CD4-positive, CD25-positive, alpha-beta regulatory T cell (primary cell): ENCODE data around the gene PRICKLE2. TPM values are rescaled to one million over a fixed set of nuclear protein-coding genes. Genes with fewer than 3 reads are reported as not detected.

Source experiments
- ATAC-seq, 2 donors: fragments of 150-1000 bp; cut with Tn5 transposase; one replicate each; pipeline ENCODE4 v1.10.0; 2021; ENCODE audit warnings: low read depth in 2 of 2, moderate number of reproducible peaks in 2 of 2, moderate library complexity in 1 of 2
- DNase-seq, 3 donors: peaks; one replicate each; pipeline versions ENCODE4 v3.0.0 to v3.0.0-alpha.2; 2012 to 2022; ENCODE audit warnings: mixed read lengths in 1 of 3
- H3K27ac ChIP-seq: one replicate; pipeline ENCODE4 v1.7.0; 2013; ENCODE audit warnings: mild to moderate bottlenecking, low read length; ENCODE audit not compliant: insufficient read depth, poor library complexity, severe bottlenecking
- H3K27me3 ChIP-seq: one replicate; pipeline ENCODE4 v1.7.0; 2013; ENCODE audit warnings: low read length; ENCODE audit not compliant: control insufficient read depth, insufficient read depth
- H3K36me3 ChIP-seq: one replicate; pipeline ENCODE4 v1.7.0; 2013; ENCODE audit warnings: mild to moderate bottlenecking, low read length, moderate library complexity; ENCODE audit not compliant: control insufficient read depth, insufficient read depth
- H3K4me1 ChIP-seq: 2 replicates; pipeline ENCODE4 v1.7.0; 2013; ENCODE audit warnings: mild to moderate bottlenecking, low read length; ENCODE audit not compliant: insufficient read depth, control insufficient read depth, poor library complexity, severe bottlenecking
- H3K4me3 ChIP-seq: one replicate; pipeline ENCODE4 v1.7.0; 2013; ENCODE audit warnings: low read depth, mild to moderate bottlenecking, low read length, moderate library complexity
- H3K9me3 ChIP-seq, 2 experiments: 1 replicate in 1 of 2; 2 replicates in 1 of 2; pipeline ENCODE4 v1.7.0; 2013; ENCODE audit warnings: low read length in 2 of 2, mild to moderate bottlenecking in 1 of 2, moderate library complexity in 1 of 2; ENCODE audit not compliant: control insufficient read depth in 2 of 2
- H3K27ac Mint-ChIP-seq, 3 donors: one replicate each; pipeline ENCODE4 v1.8.0; 2020 to 2022; ENCODE audit warnings: mild to moderate bottlenecking in 3 of 3, mixed read lengths in 3 of 3, moderate library complexity in 2 of 3
- H3K27me3 Mint-ChIP-seq: one replicate; pipeline ENCODE4 v1.8.0; 2022; ENCODE audit warnings: mild to moderate bottlenecking, mixed read lengths
- H3K36me3 Mint-ChIP-seq: one replicate; pipeline ENCODE4 v1.8.0; 2020; ENCODE audit warnings: mixed read lengths
- H3K4me1 Mint-ChIP-seq, 4 donors: one replicate each; pipeline ENCODE4 v1.8.0; 2020 to 2022; ENCODE audit warnings: mixed read lengths in 4 of 4, mild to moderate bottlenecking in 1 of 4
- H3K4me3 Mint-ChIP-seq, 4 donors: one replicate each; pipeline ENCODE4 v1.8.0; 2020 to 2022; ENCODE audit warnings: mild to moderate bottlenecking in 4 of 4, mixed read lengths in 4 of 4, moderate library complexity in 3 of 4
- H3K9me3 Mint-ChIP-seq, 7 donors: one replicate each; pipeline ENCODE4 v1.8.0; 2020 to 2022; ENCODE audit warnings: mixed read lengths in 7 of 7, mild to moderate bottlenecking in 3 of 7, moderate library complexity in 2 of 7
- polyA plus RNA-seq, 4 donors: library from polyadenylated mRNA; unstranded; fragments of 300-500 nt; fragmentation: Illumina TruSeq; gene quantifications; one replicate each; pipeline ENCODE4 v1.2.3, GENCODE V29; 2021
- total RNA-seq: library from RNA; stranded (reverse); gene quantifications from one replicate; pipeline ENCODE4 v1.2.3, GENCODE V29; 2022

The PRICKLE2 gene
- total and polyA plus RNA-seq, 5 donors from 2014 or later, result 0.15 TPM; not detected in 4

GRCh38 chr3:64216274-64217147 lies 8.8 kb downstream of the PRICKLE2 start:
- Histone ChIP-seq H3K27ac (no peak overlapping the region), H3K27me3 (no peaks in the 10 kb centered on the region), H3K4me1 (no peaks in the 10 kb centered on the region), H3K9me3 (no peaks in the 10 kb centered on the region), H3K4me3 (no peak overlapping the region), H3K36me3 (no peaks in the 10 kb centered on the region)
- peaks cover 0 to 4% (median 0%) of the 10 kb centered on the region in 7 donors for H3K9me3 Mint-ChIP-seq
- H3K4me3 Mint-ChIP-seq, result no peak overlapping the region
- DNase-seq (no peak), ATAC-seq (no peak)
- H3K27ac Mint-ChIP-seq, result no peak overlapping the region
- peaks cover 9% of the 10 kb centered on the region for H3K27me3 Mint-ChIP-seq
- H3K4me1 Mint-ChIP-seq, result no peaks in the 10 kb centered on the region
- H3K36me3 Mint-ChIP-seq, result no peaks in the 10 kb centered on the region

DNA sequence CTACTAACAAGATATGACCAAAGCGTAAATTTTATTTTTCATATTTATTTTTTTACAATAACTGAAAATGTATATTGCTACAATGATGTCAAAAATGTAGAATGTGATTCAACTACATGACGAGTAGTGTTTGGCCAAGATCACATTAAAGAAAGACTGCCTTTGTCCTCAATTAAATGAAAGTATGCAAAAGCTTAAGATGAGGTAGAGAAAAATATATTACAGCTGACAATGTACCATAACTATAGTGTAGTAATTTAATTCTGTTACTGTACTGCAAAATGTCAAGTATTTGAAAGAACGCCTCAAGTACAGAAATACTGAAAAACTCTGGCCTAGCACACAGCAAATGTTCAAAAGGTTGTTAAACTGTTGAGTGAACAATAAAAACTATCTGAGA lies 9.7 kb downstream of the PRICKLE2 start:
- no peak overlapping the region for H3K27ac ChIP-seq
- no peaks in the 10 kb centered on the region for H3K9me3 ChIP-seq
- DNase-seq (no peak), ATAC-seq (no peak)
- no peaks in the 10 kb centered on the region for H3K36me3 ChIP-seq
- H3K27me3 Mint-ChIP-seq, result peaks cover 9% of the 10 kb centered on the region
- no peaks in the 10 kb centered on the region for H3K4me1 Mint-ChIP-seq
- H3K36me3 Mint-ChIP-seq, result no peaks in the 10 kb centered on the region
- H3K4me3 ChIP-seq, result no peak overlapping the region
- H3K27ac Mint-ChIP-seq, result no peak overlapping the region
- H3K9me3 Mint-ChIP-seq, result peaks cover 0 to 6% (median 0%) of the 10 kb centered on the region in 7 donors
- H3K27me3 ChIP-seq, result no peaks in the 10 kb centered on the region
- H3K4me3 Mint-ChIP-seq, result no peak overlapping the region
- H3K4me1 ChIP-seq, result no peaks in the 10 kb centered on the region

- Mint-ChIP-seq H3K27ac (no peak overlapping the region), H3K9me3 (peaks cover 0 to 6% (median 0%) of the 10 kb centered on the region in 7 donors), H3K36me3 (no peaks in the 10 kb centered on the region), H3K27me3 (peaks cover 9% of the 10 kb centered on the region), H3K4me3 (no peak overlapping the region), H3K4me1 (no peaks in the 10 kb centered on the region)
- ATAC-seq (no peak), DNase-seq (no peak)
- Histone ChIP-seq H3K27me3 (no peaks in the 10 kb centered on the region), H3K4me3 (no peak overlapping the region), H3K4me1 (no peaks in the 10 kb centered on the region), H3K36me3 (no peaks in the 10 kb centered on the region), H3K9me3 (no peaks in the 10 kb centered on the region), H3K27ac (no peak overlapping the region)
Measured at GRCh38 chr3:64215103-64215502, 10.2 kb downstream of the PRICKLE2 start.

DNA sequence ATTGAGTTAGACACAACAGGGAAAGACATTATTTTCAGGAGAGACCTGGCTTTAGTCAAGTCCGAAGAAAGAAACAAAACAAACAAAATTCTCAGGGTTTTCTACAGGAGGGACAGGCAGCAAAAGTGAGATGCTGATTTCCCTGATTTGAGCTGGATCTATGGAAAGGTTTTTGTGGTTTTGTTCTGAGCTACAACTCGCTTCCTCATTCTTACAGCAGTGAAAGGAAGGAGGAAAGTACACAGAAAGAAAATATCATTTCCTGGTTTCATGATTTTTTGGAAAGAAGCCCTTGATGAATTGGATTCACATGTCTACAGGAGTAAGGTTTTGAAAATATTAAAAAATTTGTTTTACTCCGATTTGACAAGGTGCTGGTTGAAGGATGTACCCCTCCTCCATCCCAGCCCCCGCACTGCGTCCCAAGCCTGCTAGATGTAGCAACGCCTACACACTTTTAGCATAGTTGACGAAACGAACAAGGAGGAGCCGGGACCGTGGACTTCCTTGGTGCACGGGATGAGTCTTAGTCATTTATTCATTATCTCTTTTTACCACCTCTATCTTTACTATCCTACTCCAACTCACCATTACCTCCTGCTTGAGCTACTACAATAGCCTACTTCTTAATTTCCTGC lies 10.8 kb downstream of the PRICKLE2 start:
- ATAC-seq, result no peak

GRCh38 chr3:64213962-64214379 lies 11.3 kb downstream of the PRICKLE2 start:
- H3K4me3 Mint-ChIP-seq, result no peak overlapping the region
- Histone ChIP-seq H3K4me3 (no peak overlapping the region), H3K4me1 (no peaks in the 10 kb centered on the region), H3K36me3 (no peaks in the 10 kb centered on the region), H3K9me3 (no peaks in the 10 kb centered on the region), H3K27ac (no peak overlapping the region), H3K27me3 (no peaks in the 10 kb centered on the region)
- H3K27ac Mint-ChIP-seq, result no peak overlapping the region
- H3K9me3 Mint-ChIP-seq, result peaks cover 0 to 4% (median 0%) of the 10 kb centered on the region in 7 donors
- no peaks in the 10 kb centered on the region for H3K4me1 Mint-ChIP-seq
- no peaks in the 10 kb centered on the region for H3K36me3 Mint-ChIP-seq
- ATAC-seq (no peak), DNase-seq (no peak)
- H3K27me3 Mint-ChIP-seq, result peaks cover 9% of the 10 kb centered on the region

More for the DNA sequence above, 10.8 kb downstream of the PRICKLE2 start:
- Histone ChIP-seq H3K4me3 (no peak overlapping the region), H3K9me3 (no peaks in the 10 kb centered on the region), H3K27ac (no peak overlapping the region), H3K4me1 (no peaks in the 10 kb centered on the region), H3K36me3 (no peaks in the 10 kb centered on the region), H3K27me3 (no peaks in the 10 kb centered on the region)
- Mint-ChIP-seq H3K27ac (no peak overlapping the region), H3K36me3 (no peaks in the 10 kb centered on the region), H3K4me1 (no peaks in the 10 kb centered on the region), H3K4me3 (no peak overlapping the region), H3K27me3 (peaks cover 9% of the 10 kb centered on the region), H3K9me3 (peaks cover 0 to 6% (median 0%) of the 10 kb centered on the region in 7 donors)
- DNase-seq, result no peak

DNA sequence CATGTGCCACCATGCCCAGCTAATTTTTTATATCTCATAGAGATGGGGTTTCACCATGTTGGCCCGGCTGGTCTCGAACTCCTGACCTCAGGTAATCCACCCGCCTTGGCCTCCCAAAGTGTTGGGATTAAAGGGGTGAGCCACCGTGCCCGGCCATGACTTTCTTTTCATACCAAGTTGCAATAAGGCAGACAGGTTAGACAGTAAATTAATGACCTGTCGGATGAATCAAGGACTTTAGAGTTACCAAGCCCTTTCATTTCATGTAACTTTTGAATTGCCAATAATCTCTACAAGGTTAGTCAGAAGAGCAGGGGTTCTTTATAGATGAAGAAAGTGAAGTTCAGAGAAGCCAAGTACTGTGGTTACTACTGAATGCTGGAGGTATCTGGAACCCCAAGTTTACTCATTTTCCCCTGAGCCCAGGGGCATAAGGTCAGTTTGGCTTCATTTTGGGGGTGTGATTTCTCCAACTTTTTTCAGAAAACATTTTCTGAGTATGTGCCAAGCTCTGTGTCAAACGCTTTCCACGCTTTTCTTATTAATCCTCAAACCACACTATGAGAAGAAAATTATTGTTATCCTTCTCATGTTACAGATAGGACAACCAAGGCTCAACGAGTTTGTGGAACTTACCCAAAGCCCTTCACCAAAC lies 11.9 kb downstream of the PRICKLE2 start:
- H3K4me1 Mint-ChIP-seq, result no peaks in the 10 kb centered on the region
- DNase-seq, result no peak
- no peak overlapping the region for H3K4me3 ChIP-seq
- H3K4me3 Mint-ChIP-seq, result no peak overlapping the region
- H3K27ac ChIP-seq, result no peak overlapping the region
- no peaks in the 10 kb centered on the region for H3K36me3 Mint-ChIP-seq
- peaks cover 9% of the 10 kb centered on the region for H3K27me3 Mint-ChIP-seq
- H3K9me3 ChIP-seq, result no peaks in the 10 kb centered on the region
- H3K36me3 ChIP-seq, result no peaks in the 10 kb centered on the region
- no peaks in the 10 kb centered on the region for H3K4me1 ChIP-seq
- H3K9me3 Mint-ChIP-seq, result peaks cover 0 to 4% (median 0%) of the 10 kb centered on the region in 7 donors
- H3K27ac Mint-ChIP-seq, result no peak overlapping the region
- no peak for ATAC-seq
- no peaks in the 10 kb centered on the region for H3K27me3 ChIP-seq

DNA sequence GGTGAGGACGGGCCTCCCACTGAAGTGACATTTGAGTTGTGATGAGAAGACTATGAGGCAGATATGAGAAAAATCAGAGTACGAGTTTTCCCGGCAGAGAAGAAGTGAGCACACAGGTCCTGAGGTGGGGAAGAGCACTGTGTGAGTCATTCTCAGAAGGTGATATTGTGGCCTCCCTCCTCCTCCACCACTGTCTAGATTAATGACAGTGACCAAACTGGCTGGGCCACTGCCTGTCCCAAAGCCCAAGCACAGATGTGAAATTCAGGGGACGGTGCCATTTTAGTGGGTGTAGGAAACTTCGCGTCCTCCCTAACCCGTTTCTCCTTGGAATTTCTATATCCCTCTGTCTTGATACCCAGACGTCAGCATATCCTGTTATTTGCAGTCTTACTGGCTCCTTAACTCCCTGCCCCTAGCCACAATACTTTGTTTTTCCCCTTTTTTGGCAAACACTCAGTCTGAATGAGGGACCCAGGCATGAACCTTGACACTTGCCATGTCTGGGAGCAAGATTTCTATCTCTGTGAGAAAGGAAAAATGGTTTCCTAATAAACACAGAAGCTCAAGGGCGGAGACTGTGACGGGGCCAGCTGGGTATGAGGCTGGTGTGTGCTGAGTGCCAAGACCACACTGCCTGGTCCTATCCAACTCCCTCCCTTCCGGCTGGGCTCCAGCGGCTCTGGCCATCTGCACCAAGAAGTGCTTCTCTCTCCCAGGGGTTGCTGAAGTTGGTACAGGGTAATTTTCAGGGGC lies 15.2 kb downstream of the PRICKLE2 start:
- Mint-ChIP-seq H3K4me1 (no peaks in the 10 kb centered on the region), H3K27me3 (peaks cover 4% of the 10 kb centered on the region), H3K27ac (no peak overlapping the region), H3K36me3 (no peaks in the 10 kb centered on the region), H3K4me3 (no peak overlapping the region), H3K9me3 (peaks cover 0 to 6% (median 0%) of the 10 kb centered on the region in 7 donors)
- no peaks in the 10 kb centered on the region for H3K4me1 ChIP-seq
- DNase-seq, result no peak
- H3K4me3 ChIP-seq, result no peak overlapping the region
- H3K27ac ChIP-seq, result no peak overlapping the region
- no peak for ATAC-seq
- H3K36me3 ChIP-seq, result no peaks in the 10 kb centered on the region
- no peaks in the 10 kb centered on the region for H3K27me3 ChIP-seq
- no peaks in the 10 kb centered on the region for H3K9me3 ChIP-seq
